HG03575 (cell line): ENCODE results near the gene PPP1R3C.

Experiments
- ATAC-seq: cut with Tn5 transposase; IDR thresholded peaks from one replicate; pipeline ENCODE4 v1.9.1; 2021; ENCODE audit not compliant: unreplicated experiment, insufficient number of reproducible peaks, low FRiP score; ENCODE audit errors: extremely low read depth

PPP1R3C gene

GRCh38 chr10:91587710-91588638 lies 44.9 kb downstream of the PPP1R3C start:
- ATAC-seq = no peak

- ATAC-seq = no peak
Measured at GRCh38 chr10:91582153-91582554, 50.7 kb downstream of the PPP1R3C start.

GRCh38 chr10:91579329-91579985 lies 53.4 kb downstream of the PPP1R3C start:
- ATAC-seq = no peak
